Mucosa of descending colon (tissue), 3 donors: Measurements from ENCODE around the gene KIRREL2. TPM values are rescaled to one million over a fixed set of nuclear protein-coding genes. Genes with fewer than 3 reads are reported as not detected.

Source experiments
- ATAC-seq: fragments of 200-7000 bp; cut with Tn5 transposase; one replicate; pipeline ENCODE4 v1.9.1; 2020; ENCODE audit warnings: mild to moderate bottlenecking, moderate library complexity
- DNase-seq, 3 donors: peaks; one replicate each; pipeline ENCODE4 v3.0.0-alpha.2; 2020
- H3K36me3 ChIP-seq: fragments of 200-600 bp; one replicate; pipeline ENCODE4 v1.8.0; 2021; ENCODE audit warnings: low read depth, mild to moderate bottlenecking
- H3K4me1 ChIP-seq: fragments of 200-600 bp; one replicate; pipeline ENCODE4 v1.8.0; 2021; ENCODE audit warnings: low read depth, mild to moderate bottlenecking
- H3K4me3 ChIP-seq: fragments of 200-600 bp; one replicate; pipeline ENCODE4 v1.8.0; 2021; ENCODE audit warnings: mild to moderate bottlenecking
- H3K9me3 ChIP-seq: fragments of 200-600 bp; one replicate; pipeline ENCODE4 v1.8.0; 2021; ENCODE audit warnings: mild to moderate bottlenecking
- intact Hi-C, 2 donors: fragments of 100-400 bp; cut with DNase I in 1 of 2; cut with micrococcal nuclease in 1 of 2; formaldehyde crosslinking; loops; one replicate each; pipeline versions ENCODE4 v1.11.0 to v1.11.1; 2022; cut with DNase I, micrococcal nuclease
- total RNA-seq, 3 donors: library from RNA; stranded (reverse); fragmentation: NEBNext Ultra II Directional in 2 of 3; extraction: Animal tissue kit (Norgen Biotek cat#: 25700) in 2 of 3; gene quantifications; one replicate each; pipeline versions ENCODE4 v1.2.1 to v1.2.4, GENCODE V29; 2021 to 2023
- TF ChIP-seq, protein P1 (sequence below): fragments of 200-600 bp; IDR thresholded peaks from one replicate; pipeline ENCODE4 v1.8.0; 2022; ENCODE audit warnings: antibody characterized with exemption, mild to moderate bottlenecking
- donor health status: DM: no; HTN: no; CAD: no; lungs with moderate emphysema.
- donor health status: DM: no; HTN: no; CAD: no.
- donor health status: DM: no; HTN: yes; CAD: no.

The KIRREL2 gene
- total RNA-seq, 3 donors from 2014 or later: 0.09 TPM; not detected in 2

GRCh38 chr19:35848486-35848885, 8.2 kb upstream of the KIRREL2 start:
- Histone ChIP-seq H3K36me3 (no peaks in the 10 kb centered on the region), H3K4me3 (no peak overlapping the region), H3K4me1 (peaks cover 14% of the 10 kb centered on the region), H3K9me3 (no peaks in the 10 kb centered on the region)
- no peak for DNase-seq
- TF ChIP-seq, protein P1, sequence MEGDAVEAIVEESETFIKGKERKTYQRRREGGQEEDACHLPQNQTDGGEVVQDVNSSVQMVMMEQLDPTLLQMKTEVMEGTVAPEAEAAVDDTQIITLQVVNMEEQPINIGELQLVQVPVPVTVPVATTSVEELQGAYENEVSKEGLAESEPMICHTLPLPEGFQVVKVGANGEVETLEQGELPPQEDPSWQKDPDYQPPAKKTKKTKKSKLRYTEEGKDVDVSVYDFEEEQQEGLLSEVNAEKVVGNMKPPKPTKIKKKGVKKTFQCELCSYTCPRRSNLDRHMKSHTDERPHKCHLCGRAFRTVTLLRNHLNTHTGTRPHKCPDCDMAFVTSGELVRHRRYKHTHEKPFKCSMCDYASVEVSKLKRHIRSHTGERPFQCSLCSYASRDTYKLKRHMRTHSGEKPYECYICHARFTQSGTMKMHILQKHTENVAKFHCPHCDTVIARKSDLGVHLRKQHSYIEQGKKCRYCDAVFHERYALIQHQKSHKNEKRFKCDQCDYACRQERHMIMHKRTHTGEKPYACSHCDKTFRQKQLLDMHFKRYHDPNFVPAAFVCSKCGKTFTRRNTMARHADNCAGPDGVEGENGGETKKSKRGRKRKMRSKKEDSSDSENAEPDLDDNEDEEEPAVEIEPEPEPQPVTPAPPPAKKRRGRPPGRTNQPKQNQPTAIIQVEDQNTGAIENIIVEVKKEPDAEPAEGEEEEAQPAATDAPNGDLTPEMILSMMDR: no peak
- no peak for ATAC-seq
- intact Hi-C loops: no loop called here

DNA sequence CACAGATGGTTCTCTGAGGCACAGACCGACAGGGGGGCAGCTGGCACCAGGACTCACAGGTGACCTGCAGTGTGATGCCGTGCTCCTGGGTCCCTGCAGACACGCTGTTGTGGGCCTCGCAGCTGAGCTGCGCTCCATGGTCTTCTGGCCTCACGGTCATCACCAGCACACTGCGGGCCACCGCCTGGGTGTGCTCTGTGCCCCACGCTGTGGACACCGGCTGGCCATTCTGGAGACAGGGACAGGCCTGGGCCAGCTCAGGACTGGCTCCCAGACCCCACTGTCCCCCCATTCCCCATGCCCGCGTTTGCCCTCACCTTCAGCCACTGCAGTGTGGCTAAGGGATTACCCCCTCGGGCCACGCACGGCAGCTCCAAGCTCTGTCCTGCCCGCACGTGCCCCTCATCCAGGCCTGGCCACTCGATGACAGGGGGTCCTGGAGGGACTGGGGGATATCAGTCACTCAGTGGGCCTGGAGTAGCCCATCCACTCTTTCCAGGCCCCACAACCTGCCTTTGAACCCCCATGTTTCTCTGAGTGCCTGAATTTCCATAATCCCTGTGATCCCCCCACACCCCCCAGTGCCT, 7.7 kb upstream of the KIRREL2 start:
- no peaks in the 10 kb centered on the region for H3K36me3 ChIP-seq
- no peak for ATAC-seq
- TF ChIP-seq, protein P1: no peak
- H3K9me3 ChIP-seq: no peaks in the 10 kb centered on the region
- H3K4me3 ChIP-seq: no peak overlapping the region
- intact Hi-C loops: no loop called here
- no peak for DNase-seq
- peaks cover 14% of the 10 kb centered on the region for H3K4me1 ChIP-seq

- Histone ChIP-seq H3K4me1 (no peaks in the 10 kb centered on the region), H3K9me3 (no peaks in the 10 kb centered on the region), H3K4me3 (no peak overlapping the region), H3K36me3 (no peaks in the 10 kb centered on the region)
- no peak for ATAC-seq
- no peak for DNase-seq
- TF ChIP-seq, protein P1: no peak
- intact Hi-C loops: no loop called here
These were observed 5.3 kb upstream of the KIRREL2 start for GRCh38 chr19:35851213-35852028.

DNA sequence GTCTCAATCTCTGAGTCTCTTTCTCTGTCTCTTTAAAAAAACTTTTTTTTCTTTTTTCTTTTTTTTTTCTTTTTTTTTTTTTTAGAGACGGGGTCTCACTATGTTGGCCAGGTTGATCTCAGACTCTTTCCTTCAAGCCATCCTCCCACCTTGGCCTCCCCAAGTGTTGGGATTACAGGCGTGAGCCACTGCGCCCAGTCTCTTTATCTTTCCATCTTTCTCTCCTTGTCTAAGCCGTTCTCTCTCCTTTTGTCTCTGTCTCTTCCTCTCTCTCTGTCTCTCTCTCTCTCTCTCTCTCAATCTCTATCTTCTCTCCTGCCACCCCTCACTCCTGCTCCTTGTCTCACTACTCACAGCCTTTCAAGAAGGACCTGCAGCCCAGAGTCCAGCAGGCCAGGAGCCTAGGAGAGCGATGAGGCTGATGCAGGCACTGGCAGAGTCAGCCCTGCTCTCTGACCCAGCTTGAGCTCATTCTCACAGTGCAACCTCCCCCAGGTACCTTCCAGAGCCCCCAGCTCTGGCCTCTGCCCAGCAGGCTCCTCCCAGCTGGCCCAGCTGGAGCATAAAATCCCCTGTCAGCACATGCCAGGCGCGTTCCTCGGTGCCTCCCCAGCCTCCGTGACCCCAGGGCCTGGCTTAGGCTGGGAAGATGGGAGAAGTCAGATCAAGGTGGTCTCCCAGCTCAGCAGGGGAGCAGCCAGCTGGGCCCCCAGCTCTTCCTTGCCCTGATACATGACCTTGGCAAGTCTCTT, 4.5 kb upstream of the KIRREL2 start, which contains the start of gene NPHS1:
TSS of gene NPHS1 (minus strand) at position 476 of the 752 bp plus-strand sequence. CDS start 667 bp downstream, outside the sequence.
- ATAC-seq (no peak), DNase-seq (no peak)
- H3K4me1 ChIP-seq: no peaks in the 10 kb centered on the region
- no peaks in the 10 kb centered on the region for H3K36me3 ChIP-seq
- intact Hi-C loops: no loop called here
- H3K4me3 ChIP-seq: no peak within 1 kb of the TSS
- TF ChIP-seq, protein P1: no peak
- H3K9me3 ChIP-seq: no peaks in the 10 kb centered on the region

DNA sequence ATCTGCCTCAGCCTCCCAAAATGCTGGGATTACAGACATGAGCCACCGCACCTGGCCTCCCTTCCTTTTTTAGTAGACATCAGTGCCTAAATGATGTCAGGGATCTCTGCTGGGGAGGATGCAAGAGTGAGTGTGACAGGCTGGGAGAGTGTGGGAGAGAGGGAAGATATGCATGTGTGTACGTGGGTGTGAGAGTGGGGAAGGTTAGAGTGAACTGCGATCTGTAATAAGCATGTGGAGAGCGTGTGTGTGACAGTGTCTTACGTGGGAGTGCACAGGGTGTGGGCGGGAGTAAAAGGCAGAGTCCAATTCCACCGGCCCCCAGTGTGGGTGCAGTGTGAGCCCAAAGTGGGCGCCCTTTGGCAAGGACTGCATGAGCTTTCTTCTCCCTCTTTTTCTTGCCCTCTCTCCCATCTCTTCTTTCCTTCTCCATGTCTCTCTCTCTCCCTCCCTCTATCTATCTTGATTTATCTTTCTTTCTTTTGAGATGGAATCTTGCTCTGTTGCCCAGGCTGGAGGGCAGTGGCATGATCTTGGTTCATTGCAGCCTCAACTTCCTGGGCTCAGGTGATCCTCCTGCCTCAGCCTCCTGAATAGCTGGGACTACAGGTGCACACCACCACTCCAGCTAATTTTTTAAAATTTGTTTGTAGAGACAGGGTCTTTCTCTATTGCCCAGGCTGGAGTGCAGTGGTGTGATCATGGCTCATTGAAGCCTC, 3.5 kb upstream of the KIRREL2 start:
- ATAC-seq (no peak), DNase-seq (no peak)
- Histone ChIP-seq H3K9me3 (no peaks in the 10 kb centered on the region), H3K4me3 (no peak overlapping the region), H3K4me1 (no peaks in the 10 kb centered on the region), H3K36me3 (no peaks in the 10 kb centered on the region)
- intact Hi-C loops: no loop called here
- TF ChIP-seq, protein P1: no peak
